HG03060 (cell line): ENCODE data around the gene UAP1L1.
"Not testable (repeated sequence)": the region's sequence is repeated elsewhere in the genome, so short reads cannot be mapped to it uniquely, and the experiment has no call there.

Source experiments
- ATAC-seq: cut with Tn5 transposase; IDR thresholded peaks from one replicate; pipeline ENCODE4 v1.9.1; 2021; ENCODE audit warnings: low read depth, moderate number of reproducible peaks; ENCODE audit not compliant: unreplicated experiment

Gene UAP1L1, protein sequence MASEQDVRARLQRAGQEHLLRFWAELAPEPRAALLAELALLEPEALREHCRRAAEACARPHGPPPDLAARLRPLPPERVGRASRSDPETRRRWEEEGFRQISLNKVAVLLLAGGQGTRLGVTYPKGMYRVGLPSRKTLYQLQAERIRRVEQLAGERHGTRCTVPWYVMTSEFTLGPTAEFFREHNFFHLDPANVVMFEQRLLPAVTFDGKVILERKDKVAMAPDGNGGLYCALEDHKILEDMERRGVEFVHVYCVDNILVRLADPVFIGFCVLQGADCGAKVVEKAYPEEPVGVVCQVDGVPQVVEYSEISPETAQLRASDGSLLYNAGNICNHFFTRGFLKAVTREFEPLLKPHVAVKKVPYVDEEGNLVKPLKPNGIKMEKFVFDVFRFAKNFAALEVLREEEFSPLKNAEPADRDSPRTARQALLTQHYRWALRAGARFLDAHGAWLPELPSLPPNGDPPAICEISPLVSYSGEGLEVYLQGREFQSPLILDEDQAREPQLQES

DNA sequence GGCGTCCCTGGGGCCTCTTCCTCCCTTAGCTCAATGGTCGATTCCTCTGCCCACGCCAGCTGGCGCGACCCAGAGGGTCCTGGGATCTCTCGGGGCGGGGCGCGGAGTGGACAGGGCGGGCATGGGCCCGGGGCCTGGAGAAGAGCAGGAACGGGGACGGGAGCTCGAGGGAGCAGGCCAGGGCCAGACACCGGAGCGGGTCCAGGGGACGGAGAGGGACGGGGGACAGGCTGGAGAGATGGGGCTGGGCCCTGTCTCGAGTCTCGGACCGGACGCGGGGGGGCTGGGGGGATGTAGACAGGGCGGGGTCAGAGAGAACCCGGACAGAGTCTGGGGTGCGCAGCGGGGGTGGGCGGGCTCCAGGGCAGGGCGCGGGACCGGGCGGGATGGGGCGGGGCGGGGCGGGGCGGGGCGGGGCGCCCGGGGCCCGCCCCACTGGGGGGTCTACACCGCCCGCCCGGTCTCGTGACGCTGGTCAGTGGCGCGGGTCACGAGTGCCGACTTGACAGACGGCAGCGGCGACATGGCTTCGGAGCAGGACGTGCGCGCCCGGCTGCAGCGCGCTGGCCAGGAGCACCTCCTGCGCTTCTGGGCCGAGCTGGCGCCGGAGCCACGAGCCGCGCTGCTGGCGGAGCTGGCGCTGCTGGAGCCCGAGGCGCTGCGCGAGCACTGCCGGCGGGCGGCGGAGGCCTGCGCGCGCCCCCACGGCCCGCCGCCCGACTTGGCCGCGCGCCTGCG, at the start of gene UAP1L1:
Gene UAP1L1, plus strand, starts transcription at position 508 of the 738 bp plus-strand sequence. Its CDS starts 16 bp downstream, at position 524.
- no peak for ATAC-seq

- ATAC-seq, result no peak
These were observed 48.9 kb upstream of the UAP1L1 start for GRCh38 chr9:137028263-137029057.

DNA sequence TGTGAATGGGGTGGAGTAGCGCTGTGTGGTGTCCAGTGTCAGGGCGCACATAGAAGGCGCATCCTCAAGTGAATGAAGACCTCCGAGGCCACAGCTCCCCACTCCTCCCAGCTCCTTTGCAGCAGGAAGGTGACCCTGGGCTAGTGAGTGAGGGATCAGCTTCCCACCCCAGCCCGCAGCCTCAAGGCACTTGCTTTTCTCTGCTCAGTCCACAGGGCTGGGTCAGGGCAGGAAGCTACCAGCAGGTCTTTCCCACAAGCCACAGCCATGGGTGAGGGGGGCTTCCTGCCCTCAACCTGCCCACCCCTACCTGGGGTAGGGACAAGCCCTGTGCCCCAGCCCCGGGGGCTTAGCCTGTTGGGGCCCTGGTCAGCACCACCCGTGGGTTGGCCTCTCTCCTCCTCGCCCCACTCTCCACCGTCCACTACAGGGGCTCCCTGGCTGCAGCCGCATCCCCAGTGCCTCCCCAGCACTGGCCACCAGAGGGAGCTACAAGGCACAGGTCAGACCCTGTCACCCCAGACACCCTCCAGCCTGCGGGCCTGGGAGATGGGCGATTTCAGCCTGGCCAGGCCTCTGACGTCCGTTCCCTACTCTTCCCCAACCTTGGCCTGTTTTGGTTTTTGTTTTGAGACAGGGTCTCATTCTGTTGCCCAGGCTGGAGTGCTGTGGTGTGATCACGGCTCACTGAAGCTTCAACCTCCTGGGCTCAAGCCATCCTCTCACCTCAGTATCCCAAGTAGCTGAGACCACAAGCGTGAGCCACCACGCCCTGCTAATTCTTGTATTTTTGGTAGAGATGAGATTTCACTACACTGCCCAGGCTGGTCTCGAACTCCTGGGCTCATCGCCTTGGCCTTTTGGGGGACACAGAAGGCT, 48.0 kb upstream of the UAP1L1 start:
- no peak for ATAC-seq

- ATAC-seq, result no peak
These were observed 47.3 kb upstream of the UAP1L1 start for GRCh38 chr9:137030006-137030405.

GRCh38 chr9:137030538-137031527, 46.5 kb upstream of the UAP1L1 start:
- no peak for ATAC-seq

- no peak for ATAC-seq
These were observed 45.2 kb upstream of the UAP1L1 start, which contains the start of gene FUT7 for GRCh38 chr9:137031904-137032640. Gene FUT7 (minus strand): TSS chr9:137032088. CDS start chr9:137031991, 97 bp downstream.

- no peak for ATAC-seq
These were observed 44.5 kb upstream of the UAP1L1 start for GRCh38 chr9:137032858-137033257.

GRCh38 chr9:137033481-137033880, 43.8 kb upstream of the UAP1L1 start:
- not testable (repeated sequence) for ATAC-seq

GRCh38 chr9:137034039-137034708, 43.1 kb upstream of the UAP1L1 start:
- ATAC-seq, result no peak

DNA sequence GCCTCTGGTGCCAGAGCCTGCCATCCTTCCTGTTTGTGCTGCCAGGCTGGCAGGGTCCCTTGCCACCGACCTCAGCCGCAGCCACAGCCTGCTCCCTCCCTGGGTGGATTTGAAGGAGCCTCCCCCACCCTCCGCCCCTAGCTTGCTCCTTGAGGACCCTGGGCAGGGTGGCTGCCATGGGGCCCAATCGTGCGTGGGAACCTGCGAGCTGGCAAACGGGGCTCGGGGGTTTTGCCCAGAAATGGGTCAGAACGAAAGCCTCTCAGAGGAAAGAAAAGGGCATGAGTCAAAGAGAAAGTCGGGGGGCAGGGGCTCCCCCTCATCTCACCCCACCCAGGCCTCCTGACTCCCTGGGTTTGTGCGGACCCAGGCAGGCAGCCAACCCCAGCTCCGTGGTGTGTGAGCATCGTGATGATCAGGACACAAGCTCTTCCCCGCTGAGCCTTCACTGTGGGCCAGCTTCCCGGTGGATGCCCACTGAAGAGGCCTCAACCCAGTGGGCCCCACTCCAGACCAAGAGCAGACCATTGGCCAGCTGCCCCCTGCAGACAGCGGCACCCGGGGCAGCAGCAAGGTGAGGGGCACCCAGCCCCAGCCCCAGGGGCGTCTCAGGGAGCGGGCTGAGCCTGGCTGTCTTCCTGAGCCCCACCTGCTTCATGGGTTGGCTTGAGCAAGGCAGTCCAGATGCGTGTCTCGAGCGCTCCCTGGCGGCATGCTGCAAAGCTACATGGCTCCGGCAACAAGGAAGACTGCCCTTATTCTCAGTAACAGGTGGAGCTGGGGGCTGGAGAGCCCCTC, 42.4 kb upstream of the UAP1L1 start:
- no peak for ATAC-seq

- no peak for ATAC-seq
These were observed 41.8 kb upstream of the UAP1L1 start for GRCh38 chr9:137035507-137035834.

DNA sequence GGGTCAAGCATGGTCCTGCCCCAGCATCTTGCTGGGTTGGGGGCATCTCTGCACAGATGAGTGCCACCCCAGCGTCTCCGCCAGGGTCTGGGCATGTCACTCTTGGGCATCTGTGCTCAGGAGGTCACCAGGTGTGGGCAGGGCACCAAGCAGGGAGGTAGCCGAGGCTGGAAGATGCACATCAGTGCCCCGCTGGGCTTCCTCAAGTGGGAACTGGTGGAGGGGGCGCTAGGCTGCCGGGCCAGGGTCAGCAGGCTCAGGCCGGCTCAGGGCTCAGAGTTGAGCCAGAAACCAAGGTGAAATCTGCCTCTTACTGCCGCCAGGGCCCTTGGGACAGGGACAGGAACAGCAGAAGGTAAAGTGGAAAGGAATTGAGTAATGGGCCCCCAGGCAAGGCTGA, 41.4 kb upstream of the UAP1L1 start:
- ATAC-seq, result no peak

DNA sequence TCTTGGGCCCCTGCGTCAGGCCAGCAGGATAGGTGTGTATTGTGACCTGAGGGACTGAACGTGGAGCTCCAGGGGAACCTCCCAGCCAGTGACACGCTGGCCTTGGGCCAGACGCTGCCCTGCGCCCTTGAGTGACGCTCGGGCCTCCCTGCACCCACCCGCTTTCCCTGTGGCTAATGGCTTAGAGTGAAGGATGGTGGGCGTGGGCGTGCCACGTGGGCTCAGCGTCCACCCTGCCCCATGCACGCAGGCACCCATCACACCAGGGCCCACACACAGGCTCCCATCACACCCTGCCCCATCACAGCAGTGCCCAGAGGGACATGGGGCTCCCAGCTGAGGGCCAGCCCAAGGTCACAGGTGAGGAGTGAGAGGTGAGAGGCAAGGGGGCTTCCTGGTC, 40.3 kb upstream of the UAP1L1 start:
- ATAC-seq, result no peak

GRCh38 chr9:137037483-137037882, 39.8 kb upstream of the UAP1L1 start:
- ATAC-seq, result no peak

DNA sequence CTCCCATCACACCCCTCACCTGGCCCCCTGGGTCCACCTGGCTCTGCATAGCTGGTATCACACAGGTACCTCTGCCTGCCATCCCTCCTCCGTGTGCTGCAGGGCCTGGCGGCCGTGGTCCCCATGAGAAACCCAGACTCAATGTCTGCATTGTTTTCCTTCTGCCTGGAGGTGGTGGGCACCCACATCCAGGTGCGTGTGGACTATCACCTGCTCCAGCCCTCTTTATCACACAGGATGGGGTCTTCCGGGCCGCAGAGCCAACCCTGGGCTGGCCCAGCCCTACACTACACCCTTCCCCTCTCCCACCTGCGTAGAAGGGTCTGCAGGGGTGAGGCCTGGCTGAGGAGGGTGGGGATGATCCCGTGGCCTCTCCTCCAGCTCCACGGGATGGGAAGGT, 38.4 kb upstream of the UAP1L1 start:
- no peak for ATAC-seq

GRCh38 chr9:137039611-137040366, 37.5 kb upstream of the UAP1L1 start:
- ATAC-seq, result no peak
